ENCODE measurements around the gene SPECC1L.

SPECC1L gene

GRCh38 chr22:24420072-24420976 is 149.7 kb downstream of the SPECC1L start:
- H3K4me3 ChIP-seq (replicated peaks; ENCODE audit: low read depth, low read length): no peak overlapping the region
- no peak for TF ChIP-seq CTCF (IDR thresholded peaks at IDR 0.05; ENCODE audit: low read depth, low read length, missing control alignments)
- no peak for DNase-seq (ENCODE audit: extremely low read depth, low read depth)

GRCh38 chr22:24420977-24421343 is 150.3 kb downstream of the SPECC1L start:
- no peak for DNase-seq (ENCODE audit: extremely low read depth, low read depth)
- no peak for TF ChIP-seq CTCF (IDR thresholded peaks at IDR 0.05; ENCODE audit: low read depth, low read length, missing control alignments)

GRCh38 chr22:24421428-24421931 is 150.8 kb downstream of the SPECC1L start:
- no peak overlapping the region for H3K4me3 ChIP-seq (replicated peaks; ENCODE audit: low read depth, low read length)
- peak; percentile 29 for TF ChIP-seq CTCF (IDR thresholded peaks at IDR 0.05; ENCODE audit: low read depth, low read length, missing control alignments)
- DNase-seq (ENCODE audit: extremely low read depth, low read depth): no peak

More at GRCh38 chr22:24420977-24421343, 150.3 kb downstream of the SPECC1L start:
- no peak overlapping the region for H3K4me3 ChIP-seq (replicated peaks; ENCODE audit: low read depth, low read length)

- no peak for TF ChIP-seq CTCF (IDR thresholded peaks at IDR 0.05; ENCODE audit: low read depth, low read length, missing control alignments)
- H3K4me3 ChIP-seq (replicated peaks; ENCODE audit: low read depth, low read length): no peak overlapping the region
- DNase-seq (ENCODE audit: extremely low read depth, low read depth): no peak
These were observed 151.6 kb downstream of the SPECC1L start for GRCh38 chr22:24422102-24422665.

GRCh38 chr22:24423519-24424000 is 152.9 kb downstream of the SPECC1L start:
- DNase-seq (ENCODE audit: extremely low read depth, low read depth): no peak

More at GRCh38 chr22:24423519-24424000, 152.9 kb downstream of the SPECC1L start:
- TF ChIP-seq CTCF (IDR thresholded peaks at IDR 0.05; ENCODE audit: low read depth, low read length, missing control alignments): peak; percentile 59
- peak overlapping the region; percentile 9; the same call in 1 of the 2 replicates for H3K4me3 ChIP-seq (replicated peaks; ENCODE audit: low read depth, low read length)

Measured in HFF-Myc (cell line).